ENCODE data around the gene DNAJB12.

GRCh38 chr10:72285972-72286521, 68.7 kb downstream of the DNAJB12 start:
- TF ChIP-seq POLR2A (IDR thresholded peaks at IDR 0.05), result no peak
- no peak for TF ChIP-seq CTCF (IDR thresholded peaks at IDR 0.05)

All from adrenal gland (tissue), 5 donors.